Measurements from ENCODE around the gene MINDY1.

MINDY1 gene

DNA sequence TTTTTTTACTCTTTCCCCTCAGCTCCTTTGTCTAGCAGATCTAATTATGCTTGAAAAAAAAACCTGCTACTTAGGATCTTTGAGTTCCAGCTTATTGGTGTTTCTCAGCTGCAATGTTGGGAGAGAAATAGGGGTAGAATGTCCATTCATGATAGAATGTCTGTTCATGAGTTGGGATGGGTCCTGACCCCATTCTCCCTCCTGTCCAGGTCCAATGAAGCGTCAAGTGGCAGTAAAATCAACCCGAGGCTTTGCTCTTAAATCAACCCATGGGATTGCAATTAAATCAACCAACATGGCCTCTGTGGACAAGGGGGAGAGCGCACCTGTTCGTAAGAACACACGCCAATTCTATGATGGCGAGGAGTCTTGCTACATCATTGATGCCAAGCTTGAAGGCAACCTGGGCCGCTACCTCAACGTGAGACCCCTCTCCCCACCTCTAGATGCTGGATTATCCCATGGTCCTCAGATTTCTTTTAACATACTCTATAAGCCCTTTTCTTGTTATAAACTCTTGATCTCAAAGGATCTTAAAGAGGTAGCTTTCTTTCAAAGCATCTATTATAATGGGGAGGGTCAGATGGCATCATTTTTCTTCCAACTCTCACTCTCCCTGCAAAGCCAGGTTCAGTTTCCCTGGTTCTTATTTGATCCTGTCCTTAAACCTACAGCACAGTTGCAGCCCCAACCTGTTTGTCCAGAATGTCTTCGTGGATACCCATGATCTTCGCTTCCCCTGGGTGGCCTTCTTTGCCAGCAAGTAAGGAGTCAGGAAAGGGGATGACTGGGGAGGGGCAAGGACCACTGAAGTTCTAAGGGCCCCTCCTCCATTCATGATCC lies 43.2 kb downstream of the MINDY1 start:
- FAIRE-seq = no peak

DNA sequence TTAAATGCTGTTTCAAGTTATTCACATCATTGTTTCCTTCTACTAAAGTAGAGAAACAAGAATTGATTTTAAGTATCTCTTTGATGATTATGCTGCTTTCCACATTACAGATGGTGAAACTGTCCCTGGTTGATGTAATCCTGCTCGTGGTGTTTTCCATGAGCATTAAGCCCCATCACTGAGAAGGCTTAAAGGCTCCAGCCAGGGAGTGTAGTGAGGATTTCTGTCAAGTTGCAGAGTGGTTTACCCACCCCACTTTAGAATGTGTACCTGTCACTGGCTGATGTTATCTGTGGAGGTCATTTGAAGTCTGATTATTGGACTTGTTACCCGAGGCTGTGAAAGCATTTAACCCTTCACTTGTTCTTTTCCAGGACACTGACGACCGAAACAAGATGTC lies 44.9 kb downstream of the MINDY1 start:
- no peak for FAIRE-seq

DNA sequence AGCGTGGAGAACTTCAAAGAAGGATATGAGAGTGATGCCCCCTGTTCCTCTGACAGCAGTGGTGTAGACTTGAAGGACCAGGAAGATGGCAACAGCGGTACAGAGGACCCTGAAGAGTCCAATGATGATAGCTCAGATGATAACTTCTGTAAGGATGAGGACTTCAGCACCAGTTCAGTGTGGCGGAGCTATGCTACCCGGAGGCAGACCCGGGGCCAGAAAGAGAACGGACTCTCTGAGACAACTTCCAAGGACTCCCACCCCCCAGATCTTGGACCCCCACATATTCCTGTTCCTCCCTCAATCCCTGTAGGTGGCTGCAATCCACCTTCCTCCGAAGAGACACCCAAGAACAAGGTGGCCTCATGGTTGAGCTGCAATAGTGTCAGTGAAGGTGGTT lies 46.1 kb downstream of the MINDY1 start:
- FAIRE-seq = no peak

DNA sequence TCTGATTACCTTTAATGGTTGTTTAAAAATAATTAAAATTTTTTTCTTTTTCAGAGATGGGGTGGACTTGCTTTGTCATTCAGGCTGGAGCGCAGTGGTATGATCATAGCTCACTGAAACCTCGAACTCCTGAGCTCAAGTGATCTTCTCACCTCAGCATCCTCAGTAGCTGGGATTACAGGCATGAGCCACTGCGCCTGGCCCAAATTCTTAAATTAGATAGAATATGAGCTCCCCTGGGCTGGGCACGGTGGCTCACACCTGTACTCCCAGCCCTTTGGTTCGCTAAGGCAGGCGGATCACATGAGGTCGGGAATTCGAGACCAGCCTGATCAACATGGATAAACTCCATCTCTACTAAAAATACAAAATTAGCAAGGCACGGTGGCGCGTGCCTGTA lies 49.0 kb downstream of the MINDY1 start:
- FAIRE-seq = no peak

DNA sequence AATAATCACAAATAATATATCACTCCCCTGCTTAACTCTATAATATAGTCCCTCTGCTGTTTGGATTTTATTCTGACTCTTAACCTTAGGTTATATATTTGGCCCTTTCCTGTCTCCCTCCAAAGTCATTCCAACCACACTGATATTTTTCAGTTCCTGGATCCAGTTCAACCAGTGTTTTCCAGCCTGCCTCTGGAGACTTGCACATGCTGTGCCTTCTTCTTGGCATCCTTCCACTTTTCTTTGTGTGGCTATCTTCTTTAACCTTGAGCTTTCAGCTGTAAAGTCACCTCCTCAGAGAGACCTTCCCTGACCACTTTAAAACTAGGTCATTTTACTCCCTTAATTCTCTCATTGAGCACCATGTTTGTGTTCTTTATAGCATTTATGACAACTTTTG lies 51.4 kb downstream of the MINDY1 start:
- no peak for FAIRE-seq

DNA sequence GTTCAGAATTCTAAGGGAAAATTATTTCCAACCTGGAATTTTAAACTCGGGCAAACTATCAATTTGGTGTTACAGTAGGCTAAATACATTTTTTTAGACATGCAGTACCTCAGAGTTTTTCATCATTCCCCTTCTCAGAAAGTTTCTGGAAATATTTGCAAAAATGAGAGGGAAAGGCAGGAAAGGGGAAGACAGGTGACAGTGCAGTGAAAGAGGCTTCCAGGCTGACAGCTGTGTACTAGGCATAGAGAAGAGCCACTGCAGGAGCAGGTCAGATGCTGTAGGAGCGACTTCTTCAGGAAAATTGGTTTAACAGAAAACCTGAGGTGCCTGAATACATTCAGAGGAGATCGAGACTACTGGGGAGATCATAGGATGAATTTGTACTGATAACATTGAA lies 52.0 kb downstream of the MINDY1 start:
- FAIRE-seq = no peak

All from TTC549 (cell line).